Body of pancreas (tissue), 4 donors: ENCODE measurements around the gene CMSS1. TPM values are rescaled to one million over a fixed set of nuclear protein-coding genes. Genes with fewer than 3 reads are reported as not detected.

Experiments used
- ATAC-seq: fragments of 150-250 bp; one replicate; pipeline ENCODE4 v1.9.1; 2016
- DNase-seq, 4 donors: peaks; one replicate each; pipeline ENCODE4 v3.0.0-alpha.2; 2019
- H3K27ac ChIP-seq, 4 donors: fragments of 200-600 bp; sonication (generic); 1 replicate in 3 of 4; 2 replicates in 1 of 4; pipeline versions ENCODE4 v1.5.1 to v1.6.1; 2016 to 2019; ENCODE audit warnings: mild to moderate bottlenecking in 1 of 4, mixed read lengths in 1 of 4, moderate library complexity in 1 of 4
- H3K27me3 ChIP-seq, 2 donors: fragments of 200-600 bp; sonication (generic); one replicate each; pipeline ENCODE4 v1.6.0; 2016; ENCODE audit warnings: mild to moderate bottlenecking in 1 of 2
- H3K36me3 ChIP-seq, 2 donors: fragments of 200-600 bp; sonication (generic); replicated peaks in 1 of 2; 2 replicates each; pipeline ENCODE4 v1.5.1; 2016; ENCODE audit warnings: low read depth in 2 of 2; ENCODE audit not compliant: insufficient read depth in 1 of 2
- H3K4me1 ChIP-seq: fragments of 200-600 bp; sonication (generic); one replicate; pipeline ENCODE4 v1.6.0; 2016
- H3K4me3 ChIP-seq, 2 donors: fragments of 200-600 bp; sonication (generic); 1 replicate in 1 of 2; 2 replicates in 1 of 2; pipeline ENCODE4 v1.5.1; 2016 to 2019
- H3K9me3 ChIP-seq, 3 donors: fragments of 200-600 bp; sonication (generic); 1 replicate in 2 of 3; 2 replicates in 1 of 3; pipeline ENCODE4 v1.5.1; 2016
- POLR2A ChIP-seq, 3 donors: fragments of 450-650 bp; IDR thresholded peaks; one replicate each; pipeline ENCODE4 v1.6.1; 2016; ENCODE audit warnings: antibody characterized with exemption in 3 of 3, mild to moderate bottlenecking in 2 of 3
- WGBS, 2 donors: methylation state at CpG; one replicate each; pipeline ENCODE4 v1.1.5; 2017; 5-methylcytosine and 5-hydroxymethylcytosine counted together
- intact Hi-C: fragments of 100-400 bp; cut with DNase I; formaldehyde crosslinking; loops from one replicate; pipeline ENCODE4 v1.15.1; 2023
- total RNA-seq, 2 donors: library from RNA; depleted of rRNA; stranded (reverse); fragments of >200 nt; gene quantifications; one replicate each; pipeline ENCODE4 v1.1.0, GENCODE V29; 2016
- TF ChIP-seq, protein P1 (sequence below), 7 experiments: fragments of 450-650 bp in 4 of 7; fragments of 200-600 bp in 3 of 7; sonication (generic) in 3 of 7; IDR thresholded peaks; one replicate each; pipeline ENCODE4 v1.5.1; 2016 to 2019; ENCODE audit warnings: antibody characterized with exemption in 7 of 7

CMSS1 gene
- total RNA-seq, 2 donors from 2014 or later: 3.9 to 21.4 TPM

DNA sequence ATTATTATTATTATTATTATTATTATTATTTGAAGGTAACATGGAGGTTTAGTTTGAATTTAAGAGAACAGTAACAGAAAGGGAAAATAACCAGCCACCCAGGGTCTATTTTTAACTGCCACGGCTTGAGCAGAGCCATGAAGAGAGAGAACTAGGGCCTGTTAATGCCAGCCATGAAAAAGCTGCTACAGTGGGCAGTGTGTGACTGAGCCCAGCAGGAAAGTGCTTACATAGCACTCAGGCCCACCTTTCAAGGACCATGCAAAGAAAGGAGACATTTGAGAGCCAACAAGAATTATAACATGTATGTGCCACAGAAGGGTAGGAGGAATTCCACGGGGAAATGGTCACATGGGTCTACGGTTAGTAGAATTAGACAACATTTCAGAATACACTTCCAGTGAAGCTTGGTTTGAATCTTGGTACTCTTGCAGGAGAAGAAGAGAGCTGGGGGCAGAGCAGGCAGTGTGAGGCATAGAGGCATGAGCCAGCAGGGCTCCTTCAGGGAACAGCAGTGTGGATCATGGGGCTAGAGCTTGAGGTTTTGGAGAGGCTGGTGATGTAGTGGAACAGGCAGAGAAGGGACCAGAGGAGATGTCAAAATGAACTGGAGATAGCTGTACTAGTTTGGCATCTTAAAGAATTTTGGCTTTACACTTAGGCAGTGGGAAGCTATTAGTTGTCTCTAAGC, 140.7 kb downstream of the CMSS1 start:
- TF ChIP-seq, protein P1, sequence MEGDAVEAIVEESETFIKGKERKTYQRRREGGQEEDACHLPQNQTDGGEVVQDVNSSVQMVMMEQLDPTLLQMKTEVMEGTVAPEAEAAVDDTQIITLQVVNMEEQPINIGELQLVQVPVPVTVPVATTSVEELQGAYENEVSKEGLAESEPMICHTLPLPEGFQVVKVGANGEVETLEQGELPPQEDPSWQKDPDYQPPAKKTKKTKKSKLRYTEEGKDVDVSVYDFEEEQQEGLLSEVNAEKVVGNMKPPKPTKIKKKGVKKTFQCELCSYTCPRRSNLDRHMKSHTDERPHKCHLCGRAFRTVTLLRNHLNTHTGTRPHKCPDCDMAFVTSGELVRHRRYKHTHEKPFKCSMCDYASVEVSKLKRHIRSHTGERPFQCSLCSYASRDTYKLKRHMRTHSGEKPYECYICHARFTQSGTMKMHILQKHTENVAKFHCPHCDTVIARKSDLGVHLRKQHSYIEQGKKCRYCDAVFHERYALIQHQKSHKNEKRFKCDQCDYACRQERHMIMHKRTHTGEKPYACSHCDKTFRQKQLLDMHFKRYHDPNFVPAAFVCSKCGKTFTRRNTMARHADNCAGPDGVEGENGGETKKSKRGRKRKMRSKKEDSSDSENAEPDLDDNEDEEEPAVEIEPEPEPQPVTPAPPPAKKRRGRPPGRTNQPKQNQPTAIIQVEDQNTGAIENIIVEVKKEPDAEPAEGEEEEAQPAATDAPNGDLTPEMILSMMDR (IDR thresholded peaks at IDR 0.05): no peak
- no peak for TF ChIP-seq POLR2A (IDR thresholded peaks at IDR 0.05)
- ATAC-seq (no peak), DNase-seq (no peak)
- Histone ChIP-seq H3K9me3 (no peaks in the 10 kb centered on the region), H3K36me3 (no peaks in the 10 kb centered on the region), H3K4me3 (no peak overlapping the region), H3K27ac (no peak overlapping the region), H3K4me1 (peaks cover 39% of the 10 kb centered on the region), H3K27me3 (no peaks in the 10 kb centered on the region)
- intact Hi-C loops: no loop called here
- WGBS, 2 donors: 82 to 90% methylated on average over 3 of the region's 3 CpGs

DNA sequence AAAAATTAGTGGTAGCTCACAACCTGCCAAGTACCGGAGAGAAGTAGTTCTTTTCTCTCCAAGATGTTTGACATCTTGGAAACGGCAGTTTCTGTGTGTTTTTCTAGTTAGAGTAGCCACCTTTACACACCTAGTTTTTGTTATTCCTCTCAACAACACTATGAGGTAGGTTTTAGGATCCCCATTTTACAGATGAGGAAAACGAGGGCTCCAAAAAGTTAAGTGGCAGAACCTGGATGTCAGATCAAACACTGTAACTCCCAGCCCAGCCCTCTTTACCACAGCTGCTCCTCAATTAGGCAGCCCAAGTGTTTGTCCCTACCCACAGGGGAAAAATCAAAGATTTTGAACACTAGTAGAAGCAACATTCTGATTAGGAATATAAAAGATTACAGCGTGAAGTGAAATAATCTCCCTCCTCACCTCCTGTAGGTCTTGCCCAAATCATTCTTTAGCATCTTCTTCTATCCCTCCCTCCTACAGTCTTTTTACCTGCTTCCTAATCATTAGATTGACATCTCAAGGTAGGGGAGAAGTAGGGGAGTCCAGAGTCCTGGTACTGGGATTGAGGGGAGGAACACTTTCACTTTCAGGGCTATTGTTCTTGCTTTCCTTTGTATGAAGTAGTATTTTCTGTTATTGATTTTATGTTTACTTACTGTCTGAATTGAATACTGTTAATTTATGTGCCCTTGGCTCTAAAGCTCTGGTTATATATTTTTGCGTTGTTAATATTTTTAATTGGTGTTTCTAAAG, 142.6 kb downstream of the CMSS1 start:
- TF ChIP-seq, protein P1 (IDR thresholded peaks at IDR 0.05): no peak
- TF ChIP-seq POLR2A (IDR thresholded peaks at IDR 0.05): no peak
- Histone ChIP-seq H3K4me1 (peaks cover 36% of the 10 kb centered on the region), H3K9me3 (no peaks in the 10 kb centered on the region), H3K27ac (peak overlapping the region; percentile 1 to 58 (median 26)), H3K4me3 (no peak overlapping the region), H3K27me3 (no peaks in the 10 kb centered on the region), H3K36me3 (no peaks in the 10 kb centered on the region)
- 54 to 60% methylated on average over 5 of the region's 5 CpGs for WGBS, 2 donors
- intact Hi-C loops: no loop called here
- no peak for ATAC-seq
- DNase-seq: no peak

DNA sequence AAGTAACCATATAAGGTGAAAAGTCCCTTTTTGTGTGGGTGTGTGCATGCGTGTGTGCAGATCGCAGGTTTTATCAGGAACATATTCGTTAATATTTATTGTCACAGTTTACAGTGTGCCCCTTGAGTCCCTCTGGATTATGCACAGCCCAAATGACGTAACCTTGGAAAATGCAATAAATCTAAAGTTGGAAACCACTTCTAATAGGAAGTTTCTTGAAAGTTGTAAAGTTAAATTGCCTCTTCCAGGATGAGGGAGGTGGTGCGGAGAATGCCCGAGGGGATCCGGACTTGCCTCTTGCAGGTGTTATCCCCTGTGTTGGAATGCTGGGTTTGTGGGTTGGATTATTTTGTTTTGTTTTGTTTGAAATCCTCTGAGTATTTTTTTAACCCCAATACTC, 143.3 kb downstream of the CMSS1 start:
- Histone ChIP-seq H3K4me3 (no peak overlapping the region), H3K27me3 (no peaks in the 10 kb centered on the region), H3K27ac (peak overlapping the region; percentile 1 to 58 (median 26)), H3K9me3 (no peaks in the 10 kb centered on the region), H3K4me1 (peaks cover 36% of the 10 kb centered on the region), H3K36me3 (no peaks in the 10 kb centered on the region)
- TF ChIP-seq POLR2A (IDR thresholded peaks at IDR 0.05): no peak
- TF ChIP-seq, protein P1 (IDR thresholded peaks at IDR 0.05): no peak
- intact Hi-C loops: no loop called here
- no peak for DNase-seq
- 46 to 59% methylated on average over 7 of the region's 7 CpGs for WGBS, 2 donors
- ATAC-seq: peak; percentile 18

DNA sequence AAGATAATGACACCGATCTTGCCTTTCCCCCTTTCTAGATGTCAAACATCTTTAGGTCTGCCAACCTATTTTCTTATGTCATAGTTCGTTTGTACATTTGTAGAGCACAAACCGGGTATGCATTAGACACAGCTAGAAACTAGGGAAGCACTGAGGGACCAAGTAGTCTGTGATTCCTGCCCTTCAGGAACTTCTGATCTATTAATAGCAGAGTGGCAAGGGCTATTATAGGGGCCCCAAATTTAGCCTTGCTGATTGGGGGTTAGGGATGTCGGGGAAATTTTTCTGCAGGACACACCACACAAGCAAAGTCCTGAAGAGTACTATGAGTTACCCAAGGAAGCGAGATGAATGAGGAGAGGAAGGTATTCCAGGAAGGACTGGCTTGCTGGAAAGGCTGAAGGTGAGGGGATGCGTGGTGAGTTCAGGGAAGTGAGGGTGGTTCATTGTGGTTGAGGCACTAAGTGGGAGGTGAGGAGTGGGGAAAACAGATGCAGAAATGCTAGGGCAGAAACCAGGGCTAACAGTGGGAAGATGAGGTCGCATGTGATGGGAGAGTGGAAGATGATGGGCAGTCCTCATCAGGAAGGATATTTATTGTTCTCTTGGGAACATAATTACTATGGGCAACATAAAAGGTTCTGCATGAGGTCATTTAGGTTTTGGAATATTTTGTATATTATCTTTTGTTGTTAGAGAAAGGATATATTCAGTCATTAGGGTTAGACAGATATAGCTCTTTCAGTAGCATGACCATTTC, 144.3 kb downstream of the CMSS1 start:
- Histone ChIP-seq H3K27me3 (no peaks in the 10 kb centered on the region), H3K27ac (no peak overlapping the region), H3K36me3 (no peaks in the 10 kb centered on the region), H3K4me3 (no peak overlapping the region), H3K4me1 (peaks cover 32% of the 10 kb centered on the region), H3K9me3 (no peaks in the 10 kb centered on the region)
- no peak for DNase-seq
- intact Hi-C loops: no loop called here
- TF ChIP-seq, protein P1 (IDR thresholded peaks at IDR 0.05): no peak
- TF ChIP-seq POLR2A (IDR thresholded peaks at IDR 0.05): no peak
- WGBS, 2 donors: 90 to 94% methylated on average over 7 of the region's 7 CpGs
- no peak for ATAC-seq
